NCI-H510A (cell line): ENCODE data around the gene SLC6A19.

Source experiments
- DNase-seq: peaks from one replicate; lab custom pipeline; 2025; lab: John Stamatoyannopoulos, UW

The SLC6A19 gene

GRCh38 chr5:1244255-1244654 lies 42.9 kb downstream of the SLC6A19 start:
- no peak for DNase-seq

GRCh38 chr5:1244976-1245375 lies 43.6 kb downstream of the SLC6A19 start:
- DNase-seq = no peak

DNA sequence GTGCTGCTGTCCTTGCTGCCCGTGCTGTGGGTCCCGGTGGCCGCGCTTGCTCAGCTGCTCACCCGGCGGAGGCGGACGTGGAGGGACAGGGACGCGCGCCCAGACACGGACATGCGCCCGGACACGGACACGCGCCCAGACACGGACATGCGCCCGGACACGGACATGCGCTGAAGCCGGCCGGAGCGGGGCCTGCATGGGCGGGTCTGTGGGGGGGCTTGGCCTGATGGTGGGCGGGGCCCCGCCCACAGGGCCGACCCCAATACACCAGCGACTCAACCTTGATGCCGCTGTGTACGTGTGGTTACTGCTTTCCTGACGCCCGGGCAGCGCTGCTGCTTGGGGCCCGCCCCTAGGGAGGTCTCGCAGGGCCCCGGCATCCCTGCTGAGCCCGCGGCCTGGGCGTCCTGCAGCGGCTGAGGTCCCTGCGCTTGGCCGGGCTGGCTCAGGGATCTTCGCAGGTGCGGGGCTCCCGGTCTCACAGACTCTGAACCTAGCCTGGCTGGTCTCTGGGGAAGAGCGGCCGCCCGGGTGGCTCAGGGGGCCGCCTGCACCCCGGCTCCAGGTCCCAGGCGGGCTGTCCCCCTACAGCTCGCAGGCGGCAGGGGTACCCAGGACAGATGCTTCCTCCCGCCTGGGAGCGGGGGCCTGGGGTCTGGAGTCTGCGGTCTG lies 44.6 kb downstream of the SLC6A19 start:
- DNase-seq = no peak

DNA sequence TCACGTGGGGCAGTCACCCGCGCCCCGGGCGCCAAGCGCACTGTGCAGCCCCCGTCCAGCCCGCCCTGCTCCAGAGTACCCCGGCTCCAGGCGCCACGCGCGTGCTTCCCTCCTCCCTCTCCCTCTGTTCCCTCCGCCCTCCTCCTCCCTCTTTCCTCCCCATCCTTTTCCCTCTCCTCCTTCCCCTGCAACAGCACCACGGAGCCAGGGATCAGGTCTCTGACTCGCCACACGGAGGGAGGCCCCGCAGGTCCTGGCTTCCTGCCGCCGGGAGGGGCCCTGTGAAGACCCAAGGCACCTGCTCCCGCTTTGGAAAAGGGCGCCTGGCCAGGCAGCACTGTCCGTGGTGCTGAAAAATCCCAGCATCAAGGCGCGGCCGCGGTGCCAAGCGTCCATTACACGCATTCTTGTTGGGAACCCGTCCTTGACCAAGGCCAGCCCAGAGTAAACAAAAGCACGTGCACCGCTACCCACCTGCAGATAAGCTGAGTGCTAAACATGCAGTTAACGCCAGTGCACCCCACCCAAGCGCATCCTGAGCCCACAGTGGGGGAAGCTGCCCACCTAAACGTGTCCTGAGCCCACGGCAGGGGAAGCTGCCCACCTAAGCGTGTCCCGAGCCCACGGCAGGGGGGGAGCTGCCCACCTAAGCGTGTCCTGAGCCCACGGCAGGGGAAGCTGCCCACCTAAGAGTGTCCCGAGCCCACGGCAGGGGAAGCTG lies 45.5 kb downstream of the SLC6A19 start:
- DNase-seq = peak; percentile 28

GRCh38 chr5:1247811-1248210 lies 46.4 kb downstream of the SLC6A19 start:
- DNase-seq = no peak

GRCh38 chr5:1249366-1250280 lies 48.2 kb downstream of the SLC6A19 start:
- DNase-seq = no peak

GRCh38 chr5:1251678-1252580 lies 50.5 kb downstream of the SLC6A19 start:
- no peak for DNase-seq

GRCh38 chr5:1252681-1253080 lies 51.3 kb downstream of the SLC6A19 start:
- DNase-seq = no peak

DNA sequence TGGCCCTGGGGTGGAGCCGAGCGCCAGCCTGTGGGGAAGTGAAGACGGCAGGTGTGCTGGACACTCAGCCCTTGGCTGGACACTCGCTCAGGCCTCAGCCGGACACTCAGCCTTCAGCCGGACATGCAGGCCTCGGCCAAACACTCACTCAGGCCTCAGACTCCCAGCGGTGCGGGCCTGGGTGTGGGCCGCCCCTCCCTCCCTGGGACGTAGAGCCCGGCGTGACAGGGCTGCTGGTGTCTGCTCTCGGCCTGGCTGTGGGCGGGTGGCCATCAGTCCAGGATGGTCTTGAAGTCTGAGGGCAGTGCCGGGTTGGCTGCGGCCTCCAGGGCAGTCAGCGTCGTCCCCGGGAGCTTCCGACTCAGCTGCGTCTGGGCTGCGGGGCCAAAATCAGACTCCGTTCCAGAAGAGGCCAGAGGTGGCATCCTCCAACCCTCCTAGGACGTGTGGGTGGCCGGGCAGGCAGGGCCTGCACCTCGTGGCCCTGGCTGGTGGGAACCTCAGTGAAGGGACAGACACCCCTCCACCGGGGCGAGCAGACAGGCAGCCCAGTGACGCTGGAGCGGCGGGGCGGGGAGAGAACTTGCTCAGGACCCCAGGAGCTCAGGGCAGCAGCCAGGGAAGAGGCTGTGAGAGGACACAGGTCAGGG lies 52.2 kb downstream of the SLC6A19 start:
- no peak for DNase-seq

DNA sequence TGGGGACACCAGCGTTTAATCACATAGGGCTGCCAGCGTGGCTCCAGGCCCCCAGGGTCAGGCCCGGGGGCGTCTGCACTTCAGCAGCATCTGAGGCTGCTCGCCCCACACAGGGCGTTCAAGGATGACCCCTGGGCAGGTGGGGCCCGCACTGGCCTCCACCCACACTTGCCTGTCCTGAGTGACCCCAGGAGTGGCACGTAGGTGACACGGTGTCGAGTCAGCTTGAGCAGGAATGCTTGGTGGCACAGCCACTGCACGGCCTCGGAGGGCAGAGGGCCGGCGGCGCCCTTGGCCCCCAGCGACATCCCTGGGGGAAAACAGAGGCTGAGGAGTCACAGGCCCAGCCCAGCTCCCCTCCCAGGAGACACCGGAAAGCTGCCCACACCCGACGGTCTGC lies 52.8 kb downstream of the SLC6A19 start:
- DNase-seq = no peak

DNA sequence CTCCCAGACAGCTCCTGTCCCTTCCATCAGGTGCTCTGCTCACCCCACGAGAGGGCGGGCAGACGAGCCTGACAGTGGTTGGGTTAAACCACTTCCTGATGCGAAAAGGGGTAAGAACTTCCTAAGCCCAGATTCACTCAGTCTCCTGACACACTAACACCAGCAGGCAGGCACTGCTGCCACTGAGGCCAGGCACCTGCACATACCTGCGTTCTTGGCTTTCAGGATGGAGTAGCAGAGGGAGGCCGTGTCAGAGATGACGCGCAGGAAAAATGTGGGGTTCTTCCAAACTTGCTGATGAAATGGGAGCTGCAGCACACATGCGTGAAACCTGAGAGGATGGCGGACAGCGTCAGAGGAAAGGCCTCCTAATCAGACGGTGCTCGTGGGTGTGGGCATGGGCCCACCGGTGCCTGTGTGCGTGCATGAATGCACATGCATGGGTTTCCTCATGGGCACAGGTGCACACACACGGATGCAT lies 53.7 kb downstream of the SLC6A19 start:
- peak; percentile 39 for DNase-seq

DNA sequence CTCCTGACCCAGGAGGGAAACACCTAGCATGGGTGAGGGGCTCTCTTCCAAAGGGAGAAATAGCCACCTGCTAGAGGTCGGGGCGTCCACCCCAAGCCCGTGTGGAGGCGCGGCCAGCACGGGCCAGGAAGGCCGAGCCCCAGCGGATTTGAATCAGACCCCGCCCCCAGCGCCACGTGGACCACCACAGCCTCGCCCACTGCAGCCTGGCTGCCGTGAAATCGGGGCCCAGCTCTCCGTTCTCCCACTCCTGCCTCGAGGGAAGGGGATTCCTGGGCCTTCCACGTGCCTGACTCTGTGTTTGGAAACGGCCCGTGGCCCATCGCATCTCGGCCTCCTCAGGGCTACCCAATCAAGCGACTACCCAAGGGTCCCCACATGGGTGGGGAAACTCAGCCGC lies 55.4 kb downstream of the SLC6A19 start:
- no peak for DNase-seq

- DNase-seq = no peak
Observed at GRCh38 chr5:1257363-1257762, 56.0 kb downstream of the SLC6A19 start.

- DNase-seq = no peak
Observed at GRCh38 chr5:1257841-1258240, 56.4 kb downstream of the SLC6A19 start.

GRCh38 chr5:1259806-1260480 lies 58.5 kb downstream of the SLC6A19 start:
- no peak for DNase-seq

- DNase-seq = no peak
Observed at GRCh38 chr5:1261643-1262042, 60.2 kb downstream of the SLC6A19 start.

- no peak for DNase-seq
Observed at GRCh38 chr5:1262381-1262780, 61.0 kb downstream of the SLC6A19 start.

DNA sequence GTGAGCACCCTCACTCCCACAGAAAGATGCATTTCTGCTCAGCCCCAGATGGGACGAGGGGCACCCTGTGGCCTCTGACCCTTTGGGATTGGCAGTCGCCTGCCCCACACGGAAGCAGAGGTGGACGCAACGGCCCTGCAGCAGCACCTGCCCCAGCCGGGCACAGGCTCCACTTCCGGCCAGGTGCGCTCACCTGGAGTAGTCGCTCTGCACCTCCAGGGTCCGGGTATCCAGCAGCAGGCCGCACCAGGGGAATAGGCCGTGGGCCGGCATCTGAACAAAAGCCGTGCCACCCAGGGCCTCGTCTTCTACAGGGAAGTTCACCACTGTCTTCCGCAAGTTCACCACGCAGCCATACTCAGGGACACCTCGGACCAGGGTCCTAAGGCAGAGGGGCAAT lies 62.8 kb downstream of the SLC6A19 start:
- no peak for DNase-seq

- DNase-seq = no peak
Observed at GRCh38 chr5:1265026-1265425, 63.6 kb downstream of the SLC6A19 start.
